ENCODE results near the gene SIGLEC5.

GRCh38 chr19:51570962-51571575, 59.1 kb downstream of the SIGLEC5 start, which contains the start of gene ZNF175:
- TF ChIP-seq CTCF (IDR thresholded peaks at IDR 0.05; ENCODE audit: insufficient read depth, low read depth, low read length) (no peak), EZH2 (IDR thresholded peaks at IDR 0.05; ENCODE audit: insufficient read depth, low read length) (no peak)
